Activated T-cell treated with anti-CD3 and anti-CD28 coated beads for 24 hours (primary cell): ENCODE measurements around the gene FOXJ3.

ENCODE experiments used
- DNase-seq: peaks from one replicate; pipeline ENCODE4 v3.0.0-alpha.2; 2020; ENCODE audit warnings: low read depth

The FOXJ3 gene

DNA sequence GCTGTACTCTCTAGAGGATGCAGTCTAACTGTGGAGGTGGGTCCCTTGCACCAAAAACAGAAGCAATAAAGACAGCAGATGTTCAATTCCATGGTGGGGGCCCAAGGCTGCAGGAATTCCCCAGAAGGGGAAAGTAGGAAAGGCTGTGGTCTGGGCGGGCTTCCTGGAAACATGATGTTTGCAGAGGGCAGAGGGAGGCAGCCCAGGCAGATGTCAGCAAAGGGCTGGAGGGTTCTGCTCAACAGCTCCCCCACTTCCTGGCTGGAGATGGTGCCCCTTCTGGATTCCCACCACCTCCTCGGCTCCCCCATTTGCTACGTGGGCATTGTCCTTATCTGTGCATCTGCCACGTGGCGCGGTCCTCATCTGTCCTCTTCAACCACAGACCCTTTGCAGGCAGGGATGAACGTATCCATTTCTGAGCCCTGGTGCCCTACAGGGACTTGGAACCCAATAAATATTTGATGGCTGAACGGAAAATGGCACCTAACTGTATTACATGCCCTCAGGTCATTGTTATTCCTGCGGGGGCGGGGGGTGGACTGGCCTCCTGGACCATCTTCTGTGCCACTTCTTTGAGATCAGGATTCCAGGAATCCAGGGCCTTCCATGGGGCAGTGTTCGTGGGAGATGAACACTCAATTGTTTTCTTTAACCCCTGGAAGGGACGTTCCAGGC lies 190.2 kb downstream of the FOXJ3 start:
- DNase-seq, result no peak

- DNase-seq, result no peak
Observed at GRCh38 chr1:42143896-42144710, 190.9 kb downstream of the FOXJ3 start.

GRCh38 chr1:42142894-42143675 lies 191.9 kb downstream of the FOXJ3 start:
- no peak for DNase-seq

- no peak for DNase-seq
Observed at GRCh38 chr1:42141978-42142377, 193.1 kb downstream of the FOXJ3 start.

- no peak for DNase-seq
Observed at GRCh38 chr1:42140191-42140590, 194.8 kb downstream of the FOXJ3 start.

DNA sequence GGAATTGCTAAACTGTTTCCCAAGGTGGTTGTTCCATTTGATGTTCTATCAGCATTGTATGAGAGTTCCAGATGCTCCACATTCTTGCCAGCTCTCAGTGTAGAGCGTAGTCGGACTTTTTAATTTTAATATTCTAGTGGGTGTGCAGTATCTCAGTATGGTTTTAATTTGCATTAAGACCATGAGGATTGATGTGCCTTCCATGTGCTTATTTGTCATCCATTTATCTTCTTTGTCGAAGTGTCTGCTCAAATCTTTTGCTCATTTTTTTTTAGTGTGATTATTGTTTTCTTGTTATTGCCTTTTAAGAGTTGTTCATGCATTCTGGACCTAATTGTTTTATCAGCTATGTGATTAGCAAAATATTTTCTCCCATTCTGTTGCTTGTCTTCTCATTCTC lies 195.6 kb downstream of the FOXJ3 start:
- DNase-seq, result no peak

DNA sequence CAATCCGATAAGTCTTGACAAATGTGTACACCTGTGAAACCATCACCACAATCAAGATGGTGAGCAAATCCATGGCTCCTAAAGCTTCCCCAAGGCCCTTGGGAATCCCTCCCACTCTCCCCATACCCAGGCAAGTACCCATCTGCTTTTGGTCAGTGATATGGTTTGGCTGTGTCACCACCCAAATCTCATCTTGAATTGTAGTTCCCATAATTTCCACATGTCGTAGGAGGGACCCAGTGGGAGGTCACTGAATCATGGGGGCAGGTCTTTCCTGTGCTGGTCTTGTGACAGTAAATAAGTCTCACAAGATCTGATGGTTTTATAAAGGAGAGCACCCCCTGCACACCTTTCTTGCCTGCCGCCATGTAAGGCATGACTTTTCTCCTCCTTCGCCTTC lies 196.4 kb downstream of the FOXJ3 start:
- DNase-seq, result no peak

GRCh38 chr1:42137766-42138165 lies 197.3 kb downstream of the FOXJ3 start:
- no peak for DNase-seq

DNA sequence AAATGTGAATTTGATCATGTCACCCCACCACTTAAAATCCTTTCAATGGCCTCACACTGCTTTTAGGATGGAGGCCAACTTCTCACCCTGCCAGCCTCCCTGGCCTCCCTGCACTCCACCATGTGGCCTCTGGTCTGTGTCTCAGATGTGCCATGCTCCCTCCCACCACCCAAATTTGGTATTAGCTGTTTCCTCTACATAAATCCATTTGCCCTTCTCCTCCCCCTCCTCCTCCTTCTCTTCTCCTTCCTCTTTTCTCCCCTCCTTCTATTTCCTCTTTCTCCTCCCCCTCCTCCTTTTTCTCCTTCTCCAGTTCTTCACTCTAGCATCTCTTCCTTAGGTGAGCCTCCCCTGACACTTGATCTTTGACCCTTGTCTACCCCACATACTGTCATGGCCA lies 198.6 kb downstream of the FOXJ3 start:
- no peak for DNase-seq

DNA sequence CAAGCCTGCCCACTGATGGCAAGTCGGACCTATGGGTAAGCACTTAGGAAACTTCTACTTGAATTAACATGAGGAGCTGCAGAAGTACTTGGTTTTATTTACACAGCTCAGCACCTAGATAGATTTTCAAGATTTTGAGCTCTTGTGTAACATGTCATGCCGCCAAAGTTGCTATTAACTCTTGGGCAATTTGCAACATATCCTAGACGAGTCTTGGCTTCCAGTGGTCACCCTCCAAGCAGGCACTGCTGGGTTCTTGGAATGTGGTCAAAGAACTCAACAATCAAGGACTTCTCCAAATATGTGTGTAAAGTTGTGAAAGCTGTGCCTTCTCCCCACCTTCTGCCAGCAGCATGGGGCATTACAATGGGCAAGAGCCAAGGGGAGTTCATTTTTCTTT lies 199.6 kb downstream of the FOXJ3 start:
- no peak for DNase-seq

DNA sequence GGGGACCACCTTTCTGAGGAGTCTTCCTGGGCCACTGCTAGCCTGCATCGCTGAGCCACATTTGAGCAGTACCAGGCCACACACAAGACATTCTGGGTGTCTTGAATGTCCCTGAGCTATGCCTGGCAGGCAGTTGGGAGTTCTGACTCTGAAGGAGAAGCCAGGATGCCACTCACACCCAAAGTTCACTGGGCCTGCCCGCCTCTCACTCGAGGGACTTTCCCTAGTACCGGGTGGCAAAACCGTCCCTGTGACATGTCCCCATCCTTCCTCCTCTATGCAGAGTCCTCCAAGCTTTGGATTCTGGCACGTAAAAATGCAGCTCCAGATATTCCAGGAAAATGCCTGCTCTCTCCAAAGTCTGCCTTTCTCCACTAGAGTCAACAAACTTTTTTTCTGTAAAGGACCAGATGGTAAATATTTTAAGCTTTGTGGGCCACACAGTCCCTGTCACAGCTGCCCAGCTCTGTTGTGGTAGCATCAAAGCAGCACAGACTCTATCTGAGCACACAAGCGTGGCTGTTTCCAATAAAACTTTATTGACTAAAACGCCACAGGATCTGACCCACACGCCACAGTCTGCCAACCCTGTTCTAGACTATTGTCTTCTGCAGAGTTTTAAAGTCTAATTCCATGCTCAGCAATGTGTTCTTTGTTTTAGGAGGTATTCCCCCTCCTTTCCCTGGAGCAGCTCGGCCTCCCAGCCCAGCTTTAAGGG lies 201.1 kb downstream of the FOXJ3 start:
- no peak for DNase-seq

- DNase-seq, result no peak
Observed at GRCh38 chr1:42133390-42133789, 201.6 kb downstream of the FOXJ3 start.

DNA sequence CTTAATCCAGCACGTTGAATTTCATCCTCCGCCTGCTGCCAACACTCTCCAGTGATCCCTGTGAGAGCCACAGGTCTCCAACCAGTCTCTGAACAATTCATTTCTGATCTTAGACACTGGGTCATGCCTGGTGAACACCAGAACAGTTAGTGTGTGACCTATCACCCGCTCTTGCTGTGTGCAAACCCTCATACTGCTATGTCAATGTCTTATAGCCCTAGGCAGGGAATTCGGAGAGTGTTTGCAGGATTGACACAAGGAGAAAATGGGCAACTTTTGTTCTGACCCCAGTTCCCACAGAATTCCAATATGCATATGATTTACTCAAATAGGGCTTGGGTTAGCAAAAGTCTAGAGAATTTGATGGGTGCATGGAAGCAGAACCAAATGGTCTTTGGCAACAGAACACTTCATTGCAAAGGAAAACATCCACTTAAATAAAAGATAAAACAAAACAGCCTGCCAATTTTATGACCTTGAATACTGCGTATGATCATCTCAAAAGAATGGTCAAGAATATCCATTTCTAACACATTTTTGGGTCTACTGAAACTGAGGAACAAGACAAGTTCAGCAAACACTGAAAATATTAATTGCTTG lies 204.9 kb downstream of the FOXJ3 start:
- DNase-seq, result no peak

GRCh38 chr1:42128964-42129363 lies 206.1 kb downstream of the FOXJ3 start:
- DNase-seq, result no peak

- DNase-seq, result no peak
Observed at GRCh38 chr1:42128499-42128898, 206.5 kb downstream of the FOXJ3 start.

GRCh38 chr1:42127767-42128166 lies 207.3 kb downstream of the FOXJ3 start:
- DNase-seq, result no peak
